PC-3 (cell line): ENCODE data around the gene GGA3. TPM values are rescaled to one million over a fixed set of nuclear protein-coding genes. Genes with fewer than 3 reads are reported as not detected.

Source experiments
- ATAC-seq: fragments of 200-7000 bp; cut with Tn5 transposase; 2 replicates; pipeline ENCODE4 v1.9.1; 2020; ENCODE audit warnings: mild to moderate bottlenecking, moderate library complexity
- BruUV-seq: library from RNA; stranded (reverse); fragments of 400-500 nt; replicated peaks from 2 replicates; lab custom pipeline; 2021; lab: Mats Ljungman, UMichigan
- CTCF ChIA-PET: fragments of 300-600 bp; sonication (Branson Sonifier 250); formaldehyde crosslinking; loops from one replicate; lab custom pipeline; 2022; ENCODE audit warnings: antibody characterized with exemption; lab: Charles Lee
- POLR2A ChIA-PET: fragments of 300-600 bp; sonication (Branson Sonifier 250); formaldehyde crosslinking; loops from one replicate; lab custom pipeline; 2022; ENCODE audit warnings: antibody characterized with exemption; ENCODE audit not compliant: unreplicated experiment; lab: Charles Lee
- DNase-seq: peaks from one replicate; pipeline ENCODE4 v3.0.0-alpha.2; 2015
- H2AFZ ChIP-seq: fragments of 300-600 bp; sonication (generic); 2 replicates; pipeline ENCODE4 v1.6.0; 2016; ENCODE audit warnings: antibody characterized with exemption, low read length
- H3F3A ChIP-seq: fragments of 300-600 bp; sonication (generic); one replicate; pipeline ENCODE4 v1.6.0; 2017; ENCODE audit warnings: antibody characterized with exemption, low read length, control low read depth, mild to moderate bottlenecking; ENCODE audit not compliant: unreplicated experiment
- H3K27ac ChIP-seq: fragments of 300-600 bp; sonication (generic); 2 replicates; pipeline ENCODE4 v1.5.1; 2016; ENCODE audit warnings: mild to moderate bottlenecking, low read length
- H3K27me3 ChIP-seq: fragments of 300-600 bp; sonication (generic); 2 replicates; pipeline ENCODE4 v1.6.1; 2016; ENCODE audit warnings: low read length, mixed read lengths
- H3K36me3 ChIP-seq: fragments of 300-600 bp; sonication (generic); 2 replicates; pipeline ENCODE4 v1.6.1; 2016; ENCODE audit warnings: low read depth, mixed run types, low read length, mixed read lengths
- H3K4me1 ChIP-seq: fragments of 300-600 bp; sonication (generic); 2 replicates; pipeline ENCODE4 v1.5.1; 2016; ENCODE audit warnings: low read length; ENCODE audit not compliant: insufficient read depth
- H3K4me2 ChIP-seq: fragments of 300-600 bp; sonication (generic); 2 replicates; pipeline ENCODE4 v1.6.0; 2016; ENCODE audit warnings: low read length
- H3K4me3 ChIP-seq: fragments of 300-600 bp; sonication (generic); 2 replicates; pipeline ENCODE4 v1.5.1; 2016; ENCODE audit warnings: mild to moderate bottlenecking, low read length, mixed read lengths
- H3K79me2 ChIP-seq: fragments of 300-600 bp; sonication (generic); 2 replicates; pipeline ENCODE4 v1.6.1; 2017; ENCODE audit warnings: low read length, mixed read lengths
- H3K9ac ChIP-seq: fragments of 300-600 bp; sonication (generic); 2 replicates; pipeline ENCODE4 v1.6.0; 2016; ENCODE audit warnings: mild to moderate bottlenecking, low read length
- H3K9me2 ChIP-seq: fragments of 300-600 bp; sonication (generic); replicated peaks from 2 replicates; pipeline ENCODE4 v1.6.1; 2016; ENCODE audit warnings: mixed run types, low read length, mixed read lengths
- H3K9me3 ChIP-seq: fragments of 300-600 bp; sonication (generic); 2 replicates; pipeline ENCODE4 v1.6.1; 2016; ENCODE audit warnings: low read length, mixed read lengths
- H4K20me1 ChIP-seq: fragments of 300-600 bp; sonication (generic); 2 replicates; pipeline ENCODE4 v1.6.1; 2016; ENCODE audit warnings: low read length, mixed read lengths
- CTCF ChIP-seq: fragments of 300-600 bp; sonication (generic); conservative IDR thresholded peaks from 2 replicates; pipeline ENCODE4 v1.5.1; 2017; ENCODE audit warnings: antibody characterized with exemption, low read depth, mild to moderate bottlenecking, low read length
- EZH2 ChIP-seq: fragments of 300-600 bp; sonication (generic); IDR thresholded peaks from one replicate; pipeline ENCODE4 v1.6.1; 2017; ENCODE audit warnings: antibody characterized with exemption, mild to moderate bottlenecking, low read length; ENCODE audit not compliant: unreplicated experiment
- EZH2phosphoT487 ChIP-seq: fragments of 300-600 bp; sonication (generic); IDR thresholded peaks from 2 replicates; pipeline ENCODE4 v1.6.1; 2018; ENCODE audit warnings: mild to moderate bottlenecking, antibody characterized with exemption, low read length, borderline replicate concordance
- intact Hi-C: fragments of 100-400 bp; cut with micrococcal nuclease; formaldehyde crosslinking; loops from 2 replicates; pipeline ENCODE4 v1.9.0; 2023
- total RNA-seq: library from RNA; depleted of rRNA; stranded (reverse); fragments of >200 nt; gene quantifications from 2 replicates; pipeline ENCODE4 v1.2.3, GENCODE V29; 2014

The GGA3 gene
- total RNA-seq, 1 experiment from 2014 or later: 38.8 TPM

GRCh38 chr17:75242461-75243042 lies 18.9 kb downstream of the GGA3 start:
- Histone ChIP-seq H3K27ac (no peak overlapping the region), H3K36me3 (peaks cover 73% of the 10 kb centered on the region), H3K79me2 (0 out of 2 replicates have a peak, but pooled peaks cover 2% of the 10 kb centered on the region), H3F3A (no peaks in the 10 kb centered on the region), H4K20me1 (no peaks in the 10 kb centered on the region), H3K9me3 (no peaks in the 10 kb centered on the region), H2AFZ (no peak overlapping the region), H3K9ac (no peak overlapping the region), H3K27me3 (no peaks in the 10 kb centered on the region), H3K4me1 (no peaks in the 10 kb centered on the region), H3K4me2 (no peak overlapping the region), H3K9me2 (no peaks in the 10 kb centered on the region), H3K4me3 (no peak overlapping the region)
- ATAC-seq (no peak), DNase-seq (no peak)
- ChIA-PET CTCF (no interaction called here), POLR2A (no interaction called here)
- BruUV-seq: no TSS peak
- TF ChIP-seq EZH2: no peak
- no peak for TF ChIP-seq CTCF
- TF ChIP-seq EZH2phosphoT487: no peak
- intact Hi-C loops: no loop called here

- Histone ChIP-seq H3K9me3 (no peaks in the 10 kb centered on the region), H3K79me2 (no peaks in the 10 kb centered on the region), H2AFZ (no peak overlapping the region), H3K36me3 (peaks cover 78% of the 10 kb centered on the region), H3K4me1 (no peaks in the 10 kb centered on the region), H4K20me1 (no peaks in the 10 kb centered on the region), H3K4me3 (no peak overlapping the region), H3K4me2 (no peak overlapping the region), H3K9me2 (no peaks in the 10 kb centered on the region), H3K27me3 (no peaks in the 10 kb centered on the region), H3K27ac (no peak overlapping the region), H3K9ac (no peak overlapping the region), H3F3A (no peaks in the 10 kb centered on the region)
- no peak for TF ChIP-seq CTCF
- TF ChIP-seq EZH2: no peak
- TF ChIP-seq EZH2phosphoT487: no peak
- ChIA-PET CTCF (no interaction called here), POLR2A (no interaction called here)
- TSS peak; percentile 3 for BruUV-seq
- intact Hi-C loops: no loop called here
- DNase-seq (no peak), ATAC-seq (no peak)
These were observed 19.4 kb downstream of the GGA3 start for GRCh38 chr17:75241996-75242460.

DNA sequence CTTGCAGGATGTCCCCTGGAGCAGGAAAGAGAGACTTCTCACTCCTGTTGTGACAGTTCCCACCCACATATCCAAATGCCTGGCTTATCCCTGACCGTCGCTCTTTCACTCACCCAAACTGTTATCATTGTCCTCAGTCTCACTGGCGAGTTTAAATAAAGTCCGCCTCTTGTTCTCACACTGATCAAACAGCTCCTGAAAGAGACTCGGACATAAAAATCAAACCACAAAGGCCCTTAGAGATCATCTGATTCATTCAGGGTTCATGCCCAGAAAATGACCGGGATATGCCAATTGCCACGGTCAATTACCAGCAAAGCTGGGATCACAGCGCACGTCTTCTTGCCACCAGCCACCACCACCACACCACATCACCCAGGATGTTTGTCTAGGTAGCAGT lies 19.9 kb downstream of the GGA3 start:
- DNase-seq (no peak), ATAC-seq (no peak)
- H3K9ac ChIP-seq: no peak overlapping the region
- H3K27me3 ChIP-seq: no peaks in the 10 kb centered on the region
- CTCF ChIA-PET: interaction anchor here (1.6 to 1.7 kb wide), 2 partner anchors 29 to 182 kb away, joined by 5 to 9 read pairs; partner anchors contain the start of gene MIF4GD
- POLR2A ChIA-PET: no interaction called here
- H3F3A ChIP-seq: peaks cover 3% of the 10 kb centered on the region
- H3K9me3 ChIP-seq: no peaks in the 10 kb centered on the region
- no peaks in the 10 kb centered on the region for H3K9me2 ChIP-seq
- no peak overlapping the region for H2AFZ ChIP-seq
- no peak for TF ChIP-seq CTCF
- TF ChIP-seq EZH2phosphoT487: no peak
- H3K4me3 ChIP-seq: no peak overlapping the region
- H3K4me1 ChIP-seq: no peaks in the 10 kb centered on the region
- no peak overlapping the region for H3K4me2 ChIP-seq
- peaks cover 80% of the 10 kb centered on the region for H3K36me3 ChIP-seq
- no peaks in the 10 kb centered on the region for H3K79me2 ChIP-seq
- no peak overlapping the region for H3K27ac ChIP-seq
- BruUV-seq: no TSS peak
- no peaks in the 10 kb centered on the region for H4K20me1 ChIP-seq
- intact Hi-C loops: no loop called here
